Measurements from ENCODE around the gene S100A13. TPM values are rescaled to one million over a fixed set of nuclear protein-coding genes. Genes with fewer than 3 reads are reported as not detected.

The S100A13 gene
- total and polyA plus RNA-seq, 9 of the 15 experiments (the other 6 are each of a cell fraction or from before 2014, with no cell fraction given) = 41.9 to 129 (median 58.0) TPM

GRCh38 chr1:153658400-153659174 lies 31.3 kb upstream of the S100A13 start, which contains the start of gene SNAPIN (continued):
- TF ChIP-seq ZNF280B (CRISPR knock-in tag; IDR thresholded peaks at IDR 0.05) (no peak), EZH2 (IDR thresholded peaks at IDR 0.05; ENCODE audit: borderline replicate concordance, low read depth, low read length) (no peak), DPF2 (IDR thresholded peaks at IDR 0.05) (0 out of 2 replicates have a peak, but pooled peaks have one; percentile 14), MBD2 (IDR thresholded peaks at IDR 0.05; ENCODE audit: borderline replicate concordance, low read depth) (peak; percentile 66; the same call in 1 of the 2 replicates), RNF2 (IDR thresholded peaks at IDR 0.05) (no peak), UBTF (IDR thresholded peaks at IDR 0.05; ENCODE audit: borderline replicate concordance in 1 of 2, low read depth in 2 of 2, low read length in 2 of 2) (no peak), KHSRP (IDR thresholded peaks at IDR 0.05) (no peak), BDP1 (IDR thresholded peaks at IDR 0.05; ENCODE audit: insufficient read depth, insufficient read length) (no peak), ETV6 (IDR thresholded peaks at IDR 0.05; ENCODE audit: borderline replicate concordance in 1 of 2, low read depth in 2 of 2, low read length in 1 of 2) (0 out of 4 replicates have a peak, but pooled peaks of 1 of the 2 experiments have one; percentile 16), ETV6 (CRISPR knock-in tag; IDR thresholded peaks at IDR 0.05; ENCODE audit: borderline replicate concordance) (no peak), PHB2 (IDR thresholded peaks at IDR 0.05; ENCODE audit: low read depth) (no peak), DMBX1 (CRISPR knock-in tag; IDR thresholded peaks at IDR 0.05; ENCODE audit: borderline replicate concordance) (no peak), CBX1 (IDR thresholded peaks at IDR 0.05; ENCODE audit: low read depth) (no peak; the same call in 1 of the 2 replicates), IFI16 (CRISPR knock-in tag; IDR thresholded peaks at IDR 0.05) (no peak), ZNF274 (IDR thresholded peaks at IDR 0.05; ENCODE audit: borderline replicate concordance, low read depth, low read length) (no peak), PCBP1 (IDR thresholded peaks at IDR 0.05; ENCODE audit: low read depth, low read length, poor library complexity, severe bottlenecking) (peak; percentile 52), RBBP5 (IDR thresholded peaks at IDR 0.05; ENCODE audit: borderline replicate concordance, insufficient read depth, low read length, poor library complexity, severe bottlenecking) (peak; percentile 99), GTF2A2 (tag; IDR thresholded peaks at IDR 0.05) (no peak), ARID2 (IDR thresholded peaks at IDR 0.05) (no peak), ELF4 (CRISPR knock-in tag; IDR thresholded peaks at IDR 0.05) (no peak), AFF1 (IDR thresholded peaks at IDR 0.05; ENCODE audit: low read depth in 1 of 2, partially characterized antibody in 2 of 2) (peak in 1 of 2 experiments; percentile 94)

All from K562 (cell line).